Large intestine (tissue), 3 donors: ENCODE measurements around the gene LMO4. TPM values are rescaled to one million over a fixed set of nuclear protein-coding genes. Genes with fewer than 3 reads are reported as not detected.

Source experiments
- DNase-seq, 2 donors: peaks; one replicate each; pipeline versions ENCODE4 v3.0.0 to v3.0.0-alpha.2; 2013
- H3K27ac ChIP-seq: one replicate; pipeline ENCODE4 v1.5.1; 2013; ENCODE audit warnings: low read length
- H3K27me3 ChIP-seq: 2 replicates; pipeline ENCODE4 v1.6.1; 2013; ENCODE audit warnings: low read length; ENCODE audit not compliant: control insufficient read depth, insufficient read depth
- H3K36me3 ChIP-seq: 2 replicates; pipeline ENCODE4 v1.6.1; 2013; ENCODE audit warnings: low read length; ENCODE audit not compliant: control insufficient read depth, insufficient read depth
- H3K4me1 ChIP-seq: one replicate; pipeline ENCODE4 v1.6.1; 2013; ENCODE audit warnings: low read length; ENCODE audit not compliant: control insufficient read depth, insufficient read depth
- H3K4me3 ChIP-seq: one replicate; pipeline ENCODE4 v1.5.1; 2013; ENCODE audit warnings: low read length
- H3K9me3 ChIP-seq: one replicate; pipeline ENCODE4 v1.6.1; 2013; ENCODE audit warnings: mild to moderate bottlenecking, low read depth, low read length, moderate library complexity; ENCODE audit not compliant: control insufficient read depth
- WGBS: methylation state at CpG from one replicate; pipeline ENCODE4 v1.1.5; 2013; ENCODE audit warnings: low lambda C conversion rate; ENCODE audit not compliant: insufficient coverage; 5-methylcytosine and 5-hydroxymethylcytosine counted together
- polyA plus RNA-seq: library from polyadenylated mRNA; unstranded; fragments of 120-200 nt; gene quantifications from one replicate; pipeline ENCODE4 v1.2.1, GENCODE V29; 2013

Gene LMO4
- polyA plus RNA-seq, 1 donor: 90.8 TPM

GRCh38 chr1:87296206-87296605 is 32.5 kb upstream of the LMO4 start:
- H3K27me3 ChIP-seq: no peaks in the 10 kb centered on the region
- 100% methylated on average over 1 of the region's 6 CpGs for WGBS
- no peaks in the 10 kb centered on the region for H3K36me3 ChIP-seq
- H3K9me3 ChIP-seq: no peaks in the 10 kb centered on the region
- H3K4me1 ChIP-seq: peaks cover 14% of the 10 kb centered on the region
- no peak for DNase-seq
- no peak overlapping the region for H3K27ac ChIP-seq
- H3K4me3 ChIP-seq: no peak overlapping the region

- no peak for DNase-seq
- no peaks in the 10 kb centered on the region for H3K27me3 ChIP-seq
- WGBS: 80% methylated on average over 1 of the region's 1 CpG
- no peaks in the 10 kb centered on the region for H3K9me3 ChIP-seq
- H3K4me1 ChIP-seq: no peaks in the 10 kb centered on the region
- no peak overlapping the region for H3K27ac ChIP-seq
- no peaks in the 10 kb centered on the region for H3K36me3 ChIP-seq
- H3K4me3 ChIP-seq: no peak overlapping the region
Measured at GRCh38 chr1:87299661-87300060, 29.0 kb upstream of the LMO4 start.

GRCh38 chr1:87300628-87301027 is 28.1 kb upstream of the LMO4 start:
- Histone ChIP-seq H3K36me3 (no peaks in the 10 kb centered on the region), H3K4me3 (no peak overlapping the region), H3K4me1 (no peaks in the 10 kb centered on the region), H3K27ac (no peak overlapping the region), H3K9me3 (no peaks in the 10 kb centered on the region), H3K27me3 (no peaks in the 10 kb centered on the region)
- no CpG with 5 or more reads among the region's 8 CpGs for WGBS
- no peak for DNase-seq

- Histone ChIP-seq H3K4me1 (no peaks in the 10 kb centered on the region), H3K36me3 (no peaks in the 10 kb centered on the region), H3K27ac (no peak overlapping the region), H3K27me3 (no peaks in the 10 kb centered on the region), H3K9me3 (no peaks in the 10 kb centered on the region), H3K4me3 (no peak overlapping the region)
- no CpG with 5 or more reads among the region's 5 CpGs for WGBS
- no peak for DNase-seq
Measured at GRCh38 chr1:87305151-87305550, 23.5 kb upstream of the LMO4 start.

- H3K27me3 ChIP-seq: no peaks in the 10 kb centered on the region
- no peak overlapping the region for H3K27ac ChIP-seq
Measured at GRCh38 chr1:87305762-87306161, 22.9 kb upstream of the LMO4 start.

GRCh38 chr1:87307306-87307705 is 21.4 kb upstream of the LMO4 start:
- Histone ChIP-seq H3K4me1 (no peaks in the 10 kb centered on the region), H3K4me3 (no peak overlapping the region), H3K27me3 (no peaks in the 10 kb centered on the region), H3K36me3 (no peaks in the 10 kb centered on the region), H3K9me3 (no peaks in the 10 kb centered on the region), H3K27ac (no peak overlapping the region)
- no peak for DNase-seq
- no CpG with 5 or more reads among the region's 8 CpGs for WGBS

More at GRCh38 chr1:87305762-87306161, 22.9 kb upstream of the LMO4 start:
- no peaks in the 10 kb centered on the region for H3K36me3 ChIP-seq
- no peak overlapping the region for H3K4me3 ChIP-seq
- DNase-seq: no peak
- no peaks in the 10 kb centered on the region for H3K9me3 ChIP-seq
- H3K4me1 ChIP-seq: no peaks in the 10 kb centered on the region
- WGBS: 100% methylated on average over 2 of the region's 7 CpGs

- Histone ChIP-seq H3K4me3 (no peak overlapping the region), H3K27ac (no peak overlapping the region), H3K9me3 (no peaks in the 10 kb centered on the region), H3K4me1 (no peaks in the 10 kb centered on the region), H3K27me3 (no peaks in the 10 kb centered on the region), H3K36me3 (no peaks in the 10 kb centered on the region)
- no peak for DNase-seq
- 92% methylated on average over 2 of the region's 4 CpGs for WGBS
Measured at GRCh38 chr1:87307931-87308330, 20.7 kb upstream of the LMO4 start.

- H3K27ac ChIP-seq: no peak overlapping the region
- H3K27me3 ChIP-seq: no peaks in the 10 kb centered on the region
- DNase-seq: no peak
- H3K4me3 ChIP-seq: no peak overlapping the region
- WGBS: 100% methylated on average over 2 of the region's 6 CpGs
- no peaks in the 10 kb centered on the region for H3K36me3 ChIP-seq
- no peaks in the 10 kb centered on the region for H3K4me1 ChIP-seq
- H3K9me3 ChIP-seq: no peaks in the 10 kb centered on the region
Measured at GRCh38 chr1:87314091-87314490, 14.6 kb upstream of the LMO4 start.

GRCh38 chr1:87318056-87318650 is 10.5 kb upstream of the LMO4 start:
- no peaks in the 10 kb centered on the region for H3K4me1 ChIP-seq
- H3K36me3 ChIP-seq: no peaks in the 10 kb centered on the region
- DNase-seq: no peak
- H3K27me3 ChIP-seq: no peaks in the 10 kb centered on the region
- H3K4me3 ChIP-seq: no peak overlapping the region
- no peaks in the 10 kb centered on the region for H3K9me3 ChIP-seq
- H3K27ac ChIP-seq: no peak overlapping the region
- WGBS: 100% methylated on average over 2 of the region's 5 CpGs

GRCh38 chr1:87318806-87319205 is 9.9 kb upstream of the LMO4 start:
- Histone ChIP-seq H3K36me3 (no peaks in the 10 kb centered on the region), H3K27ac (no peak overlapping the region), H3K4me3 (no peak overlapping the region), H3K4me1 (no peaks in the 10 kb centered on the region), H3K27me3 (no peaks in the 10 kb centered on the region), H3K9me3 (no peaks in the 10 kb centered on the region)
- 100% methylated on average over 1 of the region's 1 CpG for WGBS
- DNase-seq: no peak

- Histone ChIP-seq H3K27ac (no peak overlapping the region), H3K9me3 (no peaks in the 10 kb centered on the region), H3K27me3 (no peaks in the 10 kb centered on the region), H3K36me3 (no peaks in the 10 kb centered on the region), H3K4me3 (no peak overlapping the region), H3K4me1 (peaks cover 6% of the 10 kb centered on the region)
- peak; percentile 21 to 58 for DNase-seq
- WGBS: 53% methylated on average over 4 of the region's 10 CpGs
Measured at GRCh38 chr1:87325982-87326738, 2.5 kb upstream of the LMO4 start.
